ENCODE results near the gene RNF213. TPM values are rescaled to one million over a fixed set of nuclear protein-coding genes. Genes with fewer than 3 reads are reported as not detected.

The RNF213 gene
- total and polyA plus RNA-seq, 10 of the 15 experiments (the other 5 are each of a cell fraction or from before 2014, with no cell fraction given): 18.6 to 145 (median 65.8) TPM

DNA sequence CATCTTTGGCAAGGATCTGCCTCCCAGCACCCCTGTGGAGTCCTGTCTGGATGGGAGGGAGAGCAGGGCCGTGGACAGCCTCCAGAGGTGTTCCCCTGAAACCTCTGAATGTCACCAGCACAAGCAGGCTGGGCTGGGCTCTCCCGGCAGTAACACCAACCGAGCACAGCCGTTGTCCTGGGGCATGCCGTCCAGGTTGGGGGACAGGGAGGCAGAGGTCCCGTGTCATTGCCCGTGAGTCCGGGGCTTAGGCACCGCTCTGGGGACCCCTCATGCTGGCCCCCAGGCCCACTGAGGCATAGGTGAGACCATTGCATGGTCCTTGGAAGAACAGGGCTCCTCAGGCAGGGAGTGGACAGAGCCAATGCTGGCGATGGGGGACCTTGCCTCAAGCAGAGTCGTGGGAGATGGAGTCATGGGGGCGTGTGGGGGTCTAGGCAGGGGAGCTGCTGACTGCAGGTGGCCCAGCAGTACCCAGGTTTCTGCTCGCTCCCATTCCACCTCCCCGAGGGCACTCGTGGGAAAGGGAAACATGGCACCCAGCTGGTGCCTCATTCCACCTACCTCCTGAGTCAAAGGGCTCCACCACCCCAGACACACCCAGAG lies 171.8 kb downstream of the RNF213 start (continued):
- no peak for TF ChIP-seq SPI1 (IDR thresholded peaks at IDR 0.05; ENCODE audit: borderline replicate concordance, insufficient read depth, low read depth, low read length)
- TF ChIP-seq STAT1 (conservative IDR thresholded peaks at IDR 0.05): no peak
- TF ChIP-seq RUNX3 (IDR thresholded peaks at IDR 0.05; ENCODE audit: low read length): no peak
- TF ChIP-seq ZBED1 (IDR thresholded peaks at IDR 0.05; ENCODE audit: borderline replicate concordance): no peak
- TF ChIP-seq CBX5 (IDR thresholded peaks at IDR 0.05; ENCODE audit: low read depth): no peak
- no peak for TF ChIP-seq MEF2A (IDR thresholded peaks at IDR 0.05; ENCODE audit: insufficient read depth, low read depth, low read length)
- no peak for TF ChIP-seq RB1 (IDR thresholded peaks at IDR 0.05; ENCODE audit: borderline replicate concordance)
- TF ChIP-seq GABPA (IDR thresholded peaks at IDR 0.05; ENCODE audit: low read depth): no peak
- TF ChIP-seq MTA3 (IDR thresholded peaks at IDR 0.05; ENCODE audit: borderline replicate concordance, low read length): no peak
- no peak for TF ChIP-seq CEBPB (IDR thresholded peaks at IDR 0.05; ENCODE audit: borderline replicate concordance in 1 of 2, low read depth in 2 of 2, low read length in 2 of 2)
- TF ChIP-seq HCFC1 (IDR thresholded peaks at IDR 0.05; ENCODE audit: low read length): no peak
- no peak for TF ChIP-seq TBL1XR1 (IDR thresholded peaks at IDR 0.05; ENCODE audit: low read depth, low read length)
- TF ChIP-seq SP1 (IDR thresholded peaks at IDR 0.05; ENCODE audit: low read depth, low read length): no peak

DNA sequence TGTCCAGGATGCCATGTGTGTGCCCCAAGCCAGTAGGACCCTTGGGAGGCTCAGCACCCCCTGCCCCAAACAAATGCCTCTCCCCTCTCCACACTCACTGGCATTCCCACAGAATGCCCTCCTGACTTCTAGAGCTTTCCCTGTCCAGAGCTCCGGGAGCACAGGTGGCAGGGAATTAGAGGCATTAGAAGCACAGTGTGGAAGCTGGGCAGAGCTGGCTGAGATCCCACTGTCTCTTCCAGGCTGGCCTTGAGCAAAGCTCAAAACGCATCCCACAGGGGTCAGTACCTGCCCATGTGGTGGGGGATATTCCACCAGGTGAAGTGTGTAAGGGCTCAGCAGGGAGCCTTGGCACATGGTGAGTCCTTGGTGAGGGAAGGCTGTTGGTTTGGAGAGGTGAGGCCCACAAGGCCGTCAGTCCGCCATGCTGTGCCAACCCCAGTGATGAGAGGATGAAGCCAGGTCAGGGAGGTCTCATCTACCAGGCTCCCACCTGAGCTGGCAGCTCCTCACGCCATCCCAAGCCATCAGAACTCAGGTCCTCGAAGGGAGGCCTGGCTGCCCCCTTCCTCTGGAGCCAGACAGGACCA lies 172.4 kb downstream of the RNF213 start:
- no peaks in the 10 kb centered on the region for H3K79me2 ChIP-seq (ENCODE audit: control insufficient read depth, insufficient read depth, low read length)
- BruUV-seq (replicated peaks): no TSS peak
- ATAC-seq (no peak), DNase-seq (ENCODE audit: low read depth, low spot score) (no peak), FAIRE-seq (no peak)
- ChIA-PET POLR2A (no interaction called here), SMC1A (ENCODE audit: uncharacterized antibody, unreplicated experiment) (no interaction called here), CTCF (no interaction called here), RAD21 (ENCODE audit: unreplicated experiment) (no interaction called here)
- no peak overlapping the region for H3K27ac ChIP-seq (ENCODE audit: control insufficient read depth, insufficient read depth)
- no peaks in the 10 kb centered on the region; a peak in 1 of 4 replicates for H3K27me3 ChIP-seq (replicated peaks in 1 of 2; ENCODE audit: control insufficient read depth in 2 of 2, insufficient read depth in 2 of 2, low read length in 1 of 2)
- H3K9me3 ChIP-seq (replicated peaks; ENCODE audit: control insufficient read depth, insufficient read depth, low read length): no peaks in the 10 kb centered on the region
- in situ Hi-C loops (cut with MboI): no loop called here
- no peaks in the 10 kb centered on the region for H3K36me3 ChIP-seq (ENCODE audit: control insufficient read depth in 2 of 2, insufficient read depth in 2 of 2, low read length in 1 of 2)
- 27% methylated on average over 6 of the region's 6 CpGs for WGBS (ENCODE audit: insufficient coverage, insufficient replicate concordance, low lambda C conversion rate, missing lambda C conversion rate)
- no peak overlapping the region for H3K4me2 ChIP-seq (ENCODE audit: control insufficient read depth, insufficient read depth)
- no peaks in the 10 kb centered on the region for H4K20me1 ChIP-seq (ENCODE audit: control insufficient read depth, insufficient read depth)
- no peak overlapping the region for H3K9ac ChIP-seq (ENCODE audit: control insufficient read depth, insufficient read depth, low read length)
- H3K4me1 ChIP-seq (ENCODE audit: control insufficient read depth, insufficient read depth, low read length): no peaks in the 10 kb centered on the region
- no peak overlapping the region for H2AFZ ChIP-seq (ENCODE audit: control insufficient read depth, low read depth, low read length)
- intact Hi-C loops (cut with micrococcal nuclease; ENCODE audit: unreplicated experiment): no loop called here
- H3K4me3 ChIP-seq: no peak overlapping the region
- TF ChIP-seq CEBPB (IDR thresholded peaks at IDR 0.05; ENCODE audit: borderline replicate concordance in 1 of 2, low read depth in 2 of 2, low read length in 2 of 2) (no peak), CHD4 (IDR thresholded peaks at IDR 0.05) (no peak), ZNF274 (IDR thresholded peaks at IDR 0.05; ENCODE audit: insufficient read depth, insufficient read length) (no peak), ASH2L (IDR thresholded peaks at IDR 0.05; ENCODE audit: borderline replicate concordance, low read depth) (no peak), RAD51 (IDR thresholded peaks at IDR 0.05) (no peak), STAT1 (conservative IDR thresholded peaks at IDR 0.05) (no peak), TARDBP (IDR thresholded peaks at IDR 0.05; ENCODE audit: borderline replicate concordance) (no peak), CHD1 (IDR thresholded peaks at IDR 0.05; ENCODE audit: low read depth, low read length) (no peak)
- TF ChIP-seq, protein P1, sequence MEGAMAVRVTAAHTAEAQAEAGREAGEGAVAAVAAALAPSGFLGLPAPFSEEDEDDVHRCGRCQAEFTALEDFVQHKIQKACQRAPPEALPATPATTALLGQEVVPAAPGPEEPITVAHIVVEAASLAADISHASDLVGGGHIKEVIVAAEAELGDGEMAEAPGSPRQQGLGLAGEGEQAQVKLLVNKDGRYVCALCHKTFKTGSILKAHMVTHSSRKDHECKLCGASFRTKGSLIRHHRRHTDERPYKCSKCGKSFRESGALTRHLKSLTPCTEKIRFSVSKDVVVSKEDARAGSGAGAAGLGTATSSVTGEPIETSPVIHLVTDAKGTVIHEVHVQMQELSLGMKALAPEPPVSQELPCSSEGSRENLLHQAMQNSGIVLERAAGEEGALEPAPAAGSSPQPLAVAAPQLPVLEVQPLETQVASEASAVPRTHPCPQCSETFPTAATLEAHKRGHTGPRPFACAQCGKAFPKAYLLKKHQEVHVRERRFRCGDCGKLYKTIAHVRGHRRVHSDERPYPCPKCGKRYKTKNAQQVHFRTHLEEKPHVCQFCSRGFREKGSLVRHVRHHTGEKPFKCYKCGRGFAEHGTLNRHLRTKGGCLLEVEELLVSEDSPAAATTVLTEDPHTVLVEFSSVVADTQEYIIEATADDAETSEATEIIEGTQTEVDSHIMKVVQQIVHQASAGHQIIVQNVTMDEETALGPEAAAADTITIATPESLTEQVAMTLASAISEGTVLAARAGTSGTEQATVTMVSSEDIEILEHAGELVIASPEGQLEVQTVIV (IDR thresholded peaks at IDR 0.05; ENCODE audit: borderline replicate concordance, partially characterized antibody): no peak
- TF ChIP-seq, protein P2, sequence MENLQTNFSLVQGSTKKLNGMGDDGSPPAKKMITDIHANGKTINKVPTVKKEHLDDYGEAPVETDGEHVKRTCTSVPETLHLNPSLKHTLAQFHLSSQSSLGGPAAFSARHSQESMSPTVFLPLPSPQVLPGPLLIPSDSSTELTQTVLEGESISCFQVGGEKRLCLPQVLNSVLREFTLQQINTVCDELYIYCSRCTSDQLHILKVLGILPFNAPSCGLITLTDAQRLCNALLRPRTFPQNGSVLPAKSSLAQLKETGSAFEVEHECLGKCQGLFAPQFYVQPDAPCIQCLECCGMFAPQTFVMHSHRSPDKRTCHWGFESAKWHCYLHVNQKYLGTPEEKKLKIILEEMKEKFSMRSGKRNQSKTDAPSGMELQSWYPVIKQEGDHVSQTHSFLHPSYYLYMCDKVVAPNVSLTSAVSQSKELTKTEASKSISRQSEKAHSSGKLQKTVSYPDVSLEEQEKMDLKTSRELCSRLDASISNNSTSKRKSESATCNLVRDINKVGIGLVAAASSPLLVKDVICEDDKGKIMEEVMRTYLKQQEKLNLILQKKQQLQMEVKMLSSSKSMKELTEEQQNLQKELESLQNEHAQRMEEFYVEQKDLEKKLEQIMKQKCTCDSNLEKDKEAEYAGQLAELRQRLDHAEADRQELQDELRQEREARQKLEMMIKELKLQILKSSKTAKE (IDR thresholded peaks at IDR 0.05; ENCODE audit: low read depth, poor library complexity, severe bottlenecking): no peak

Data from GM12878 (cell line).